SK-N-SH treated with all-trans-retinoic acid at 6 μM for 48 hours (cell line): ENCODE results near the gene LAMA2.
A peak's percentile ranks its signal among the peaks of the same experiment; 100 is the strongest.

Source experiments
- ATAC-seq: fragments of 200-7000 bp; cut with Tn5 transposase; 3 replicates; pipeline ENCODE4 v1.9.1; 2020; ENCODE audit warnings: mild to moderate bottlenecking, moderate library complexity
- ARNTL ChIP-seq: fragments of 450-650 bp; formaldehyde crosslinking; IDR thresholded peaks from 2 replicates; pipeline ENCODE4 v1.5.0; 2020; ENCODE audit warnings: low read depth, mild to moderate bottlenecking, moderate library complexity, borderline replicate concordance
- BACH2 ChIP-seq: fragments of 250-450 bp; sonication (Bioruptor Pico); IDR thresholded peaks from 2 replicates; pipeline ENCODE4 v1.9.0; 2021; ENCODE audit warnings: mild to moderate bottlenecking, borderline replicate concordance
- CREB5 ChIP-seq: fragments of 250-450 bp; sonication (Bioruptor Pico); IDR thresholded peaks from 2 replicates; pipeline ENCODE4 v1.5.1; 2020; ENCODE audit warnings: low read depth, mild to moderate bottlenecking, moderate library complexity
- CSDC2 ChIP-seq: fragments of 250-450 bp; sonication (Bioruptor Pico); IDR thresholded peaks from 2 replicates; pipeline ENCODE4 v1.5.0; 2020; ENCODE audit warnings: mild to moderate bottlenecking, moderate library complexity
- CSRNP3 ChIP-seq: fragments of 250-450 bp; sonication (Bioruptor Pico); IDR thresholded peaks from 2 replicates; pipeline ENCODE4 v1.5.1; 2021; ENCODE audit warnings: mild to moderate bottlenecking, moderate library complexity
- ESRRG ChIP-seq: fragments of 250-450 bp; sonication (Bioruptor Pico); IDR thresholded peaks from 2 replicates; pipeline ENCODE4 v1.6.1; 2021; ENCODE audit warnings: mild to moderate bottlenecking
- GLIS3 ChIP-seq: fragments of 250-450 bp; sonication (Bioruptor Pico); IDR thresholded peaks from 2 replicates; pipeline ENCODE4 v1.5.0; 2020; ENCODE audit warnings: mild to moderate bottlenecking, moderate library complexity
- ISL1 ChIP-seq: fragments of 250-450 bp; sonication (Bioruptor Pico); IDR thresholded peaks from 2 replicates; pipeline ENCODE4 v2.1.2; 2022; ENCODE audit warnings: mild to moderate bottlenecking, moderate library complexity
- OSR1 ChIP-seq: fragments of 250-450 bp; sonication (Bioruptor Pico); IDR thresholded peaks from 2 replicates; pipeline ENCODE4 v1.8.0; 2022; ENCODE audit warnings: moderate library complexity, mild to moderate bottlenecking, inconsistent platforms
- PATZ1 ChIP-seq: fragments of 250-450 bp; sonication (Bioruptor Pico); IDR thresholded peaks from 2 replicates; pipeline ENCODE4 v1.8.0; 2020; ENCODE audit warnings: mild to moderate bottlenecking, moderate library complexity, borderline replicate concordance
- PPARA ChIP-seq: fragments of 250-450 bp; sonication (Bioruptor Pico); IDR thresholded peaks from 2 replicates; pipeline ENCODE4 v1.5.0; 2020; ENCODE audit warnings: mild to moderate bottlenecking, borderline replicate concordance
- RARB ChIP-seq: fragments of 250-450 bp; sonication (Bioruptor Pico); IDR thresholded peaks from 2 replicates; pipeline ENCODE4 v1.8.0; 2021; ENCODE audit warnings: mild to moderate bottlenecking, moderate library complexity
- SNAI2 ChIP-seq: fragments of 250-450 bp; sonication (Bioruptor Pico); IDR thresholded peaks from 2 replicates; pipeline ENCODE4 v1.5.0; 2020; ENCODE audit warnings: mild to moderate bottlenecking, moderate library complexity
- TCF4 ChIP-seq: fragments of 250-450 bp; sonication (Bioruptor Pico); IDR thresholded peaks from 2 replicates; pipeline ENCODE4 v1.8.0; 2021; ENCODE audit warnings: mild to moderate bottlenecking, moderate library complexity, borderline replicate concordance
- TOX ChIP-seq: fragments of 250-450 bp; sonication (Bioruptor Pico); IDR thresholded peaks from 2 replicates; pipeline ENCODE4 v1.8.0; 2021; ENCODE audit warnings: mild to moderate bottlenecking, moderate library complexity, borderline replicate concordance
- ZC3H10 ChIP-seq: fragments of 250-450 bp; sonication (Bioruptor Pico); IDR thresholded peaks from 2 replicates; pipeline ENCODE4 v1.5.1; 2021; ENCODE audit warnings: mild to moderate bottlenecking, moderate library complexity
- ZFP30 ChIP-seq: fragments of 450-650 bp; formaldehyde crosslinking; IDR thresholded peaks from 2 replicates; pipeline ENCODE4 v1.5.0; 2022; ENCODE audit warnings: mild to moderate bottlenecking, moderate library complexity
- ZNF565 ChIP-seq: fragments of 450-650 bp; formaldehyde crosslinking; conservative IDR thresholded peaks from 2 replicates; pipeline ENCODE4 v1.5.0; 2020; ENCODE audit warnings: low read depth, mild to moderate bottlenecking, moderate library complexity
- ZNF70 ChIP-seq: fragments of 450-650 bp; formaldehyde crosslinking; IDR thresholded peaks from 2 replicates; pipeline ENCODE4 v1.5.0; 2020; ENCODE audit warnings: mild to moderate bottlenecking, moderate library complexity
- ZNF8 ChIP-seq: fragments of 450-650 bp; formaldehyde crosslinking; IDR thresholded peaks from 2 replicates; pipeline ENCODE4 v1.5.0; 2020; ENCODE audit warnings: mild to moderate bottlenecking, moderate library complexity
- TF ChIP-seq, protein P1 (sequence below): fragments of 250-450 bp; sonication (Bioruptor Pico); IDR thresholded peaks from 2 replicates; pipeline ENCODE4 v1.8.0; 2021; ENCODE audit warnings: low read depth, mild to moderate bottlenecking, moderate library complexity, borderline replicate concordance
- TF ChIP-seq, protein P2 (sequence below): fragments of 250-450 bp; sonication (Bioruptor Pico); IDR thresholded peaks from 2 replicates; pipeline ENCODE4 v1.5.0; 2020; ENCODE audit warnings: mild to moderate bottlenecking, moderate library complexity

The LAMA2 gene

DNA sequence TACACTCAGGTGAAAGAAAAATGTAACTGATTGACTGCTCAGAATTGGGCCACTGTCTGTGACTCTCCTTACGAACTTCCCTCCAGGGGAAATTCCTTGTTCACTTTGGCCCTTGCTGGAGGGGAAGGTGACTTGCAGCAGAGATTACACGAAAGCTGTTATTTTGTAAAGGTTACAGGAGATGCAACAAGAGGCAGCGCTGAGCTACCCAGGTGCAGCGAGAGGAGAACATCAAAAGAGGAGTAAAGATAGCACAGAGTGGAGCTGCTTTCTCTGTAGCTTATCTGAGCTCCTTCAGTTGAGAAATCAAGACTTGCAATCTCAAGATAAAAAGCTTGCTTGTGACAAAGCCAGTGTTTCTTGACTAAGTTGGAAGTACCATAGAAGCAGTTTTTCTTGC, 682.4 kb downstream of the LAMA2 start:
- no peak for ATAC-seq
- TF ChIP-seq TCF4 (CRISPR knock-in tag), result no peak
- no peak for TF ChIP-seq PPARA (CRISPR knock-in tag)
- TF ChIP-seq ESRRG (CRISPR knock-in tag), result no peak
- no peak for TF ChIP-seq ZC3H10 (CRISPR knock-in tag)
- TF ChIP-seq CSDC2 (CRISPR knock-in tag), result no peak
- TF ChIP-seq, protein P1, sequence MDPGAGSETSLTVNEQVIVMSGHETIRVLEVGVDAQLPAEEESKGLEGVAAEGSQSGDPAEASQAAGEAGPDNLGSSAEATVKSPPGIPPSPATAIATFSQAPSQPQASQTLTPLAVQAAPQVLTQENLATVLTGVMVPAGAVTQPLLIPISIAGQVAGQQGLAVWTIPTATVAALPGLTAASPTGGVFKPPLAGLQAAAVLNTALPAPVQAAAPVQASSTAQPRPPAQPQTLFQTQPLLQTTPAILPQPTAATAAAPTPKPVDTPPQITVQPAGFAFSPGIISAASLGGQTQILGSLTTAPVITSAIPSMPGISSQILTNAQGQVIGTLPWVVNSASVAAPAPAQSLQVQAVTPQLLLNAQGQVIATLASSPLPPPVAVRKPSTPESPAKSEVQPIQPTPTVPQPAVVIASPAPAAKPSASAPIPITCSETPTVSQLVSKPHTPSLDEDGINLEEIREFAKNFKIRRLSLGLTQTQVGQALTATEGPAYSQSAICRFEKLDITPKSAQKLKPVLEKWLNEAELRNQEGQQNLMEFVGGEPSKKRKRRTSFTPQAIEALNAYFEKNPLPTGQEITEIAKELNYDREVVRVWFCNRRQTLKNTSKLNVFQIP (CRISPR knock-in tag), result no peak
- no peak for TF ChIP-seq TOX
- no peak for TF ChIP-seq PATZ1 (CRISPR knock-in tag)
- no peak for TF ChIP-seq ZFP30
- TF ChIP-seq CSRNP3 (CRISPR knock-in tag), result no peak
- no peak for TF ChIP-seq RARB (CRISPR knock-in tag)
- no peak for TF ChIP-seq ZNF70 (CRISPR knock-in tag)
- TF ChIP-seq GLIS3 (CRISPR knock-in tag), result no peak
- TF ChIP-seq CREB5 (CRISPR knock-in tag), result no peak
- TF ChIP-seq OSR1 (CRISPR knock-in tag), result no peak
- TF ChIP-seq BACH2 (CRISPR knock-in tag), result no peak
- TF ChIP-seq ISL1, result no peak
- no peak for TF ChIP-seq ZNF565
- TF ChIP-seq, protein P2, sequence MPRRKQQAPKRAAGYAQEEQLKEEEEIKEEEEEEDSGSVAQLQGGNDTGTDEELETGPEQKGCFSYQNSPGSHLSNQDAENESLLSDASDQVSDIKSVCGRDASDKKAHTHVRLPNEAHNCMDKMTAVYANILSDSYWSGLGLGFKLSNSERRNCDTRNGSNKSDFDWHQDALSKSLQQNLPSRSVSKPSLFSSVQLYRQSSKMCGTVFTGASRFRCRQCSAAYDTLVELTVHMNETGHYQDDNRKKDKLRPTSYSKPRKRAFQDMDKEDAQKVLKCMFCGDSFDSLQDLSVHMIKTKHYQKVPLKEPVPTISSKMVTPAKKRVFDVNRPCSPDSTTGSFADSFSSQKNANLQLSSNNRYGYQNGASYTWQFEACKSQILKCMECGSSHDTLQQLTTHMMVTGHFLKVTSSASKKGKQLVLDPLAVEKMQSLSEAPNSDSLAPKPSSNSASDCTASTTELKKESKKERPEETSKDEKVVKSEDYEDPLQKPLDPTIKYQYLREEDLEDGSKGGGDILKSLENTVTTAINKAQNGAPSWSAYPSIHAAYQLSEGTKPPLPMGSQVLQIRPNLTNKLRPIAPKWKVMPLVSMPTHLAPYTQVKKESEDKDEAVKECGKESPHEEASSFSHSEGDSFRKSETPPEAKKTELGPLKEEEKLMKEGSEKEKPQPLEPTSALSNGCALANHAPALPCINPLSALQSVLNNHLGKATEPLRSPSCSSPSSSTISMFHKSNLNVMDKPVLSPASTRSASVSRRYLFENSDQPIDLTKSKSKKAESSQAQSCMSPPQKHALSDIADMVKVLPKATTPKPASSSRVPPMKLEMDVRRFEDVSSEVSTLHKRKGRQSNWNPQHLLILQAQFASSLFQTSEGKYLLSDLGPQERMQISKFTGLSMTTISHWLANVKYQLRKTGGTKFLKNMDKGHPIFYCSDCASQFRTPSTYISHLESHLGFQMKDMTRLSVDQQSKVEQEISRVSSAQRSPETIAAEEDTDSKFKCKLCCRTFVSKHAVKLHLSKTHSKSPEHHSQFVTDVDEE (CRISPR knock-in tag), result no peak
- no peak for TF ChIP-seq SNAI2

- peak; percentile 49 for ATAC-seq
- TF ChIP-seq GLIS3 (CRISPR knock-in tag) (no peak), TOX (no peak), ZNF8 (CRISPR knock-in tag) (no peak), TCF4 (CRISPR knock-in tag) (no peak), ISL1 (no peak), OSR1 (CRISPR knock-in tag) (no peak), ARNTL (CRISPR knock-in tag) (no peak), RARB (CRISPR knock-in tag) (no peak), CREB5 (CRISPR knock-in tag) (no peak), BACH2 (CRISPR knock-in tag) (no peak), ZC3H10 (CRISPR knock-in tag) (no peak), ZNF70 (CRISPR knock-in tag) (no peak), SNAI2 (no peak), ZFP30 (no peak), CSRNP3 (CRISPR knock-in tag) (no peak)
- TF ChIP-seq, protein P1 (CRISPR knock-in tag), result no peak
- TF ChIP-seq, protein P2 (CRISPR knock-in tag), result no peak
These were observed 682.9 kb downstream of the LAMA2 start for GRCh38 chr6:129565811-129566210.
